22Rv1 (cell line): Measurements from ENCODE around the gene THTPA.

Experiments
- ZFX ChIP-seq: fragments of 450-650 bp; IDR thresholded peaks from 2 replicates; pipeline ENCODE4 v1.6.1; 2017; ENCODE audit warnings: antibody characterized with exemption, borderline replicate concordance
- TF ChIP-seq, protein P1 (sequence below): fragments of 450-650 bp; IDR thresholded peaks from 2 replicates; pipeline ENCODE4 v1.5.1; 2017; ENCODE audit warnings: mild to moderate bottlenecking

DNA sequence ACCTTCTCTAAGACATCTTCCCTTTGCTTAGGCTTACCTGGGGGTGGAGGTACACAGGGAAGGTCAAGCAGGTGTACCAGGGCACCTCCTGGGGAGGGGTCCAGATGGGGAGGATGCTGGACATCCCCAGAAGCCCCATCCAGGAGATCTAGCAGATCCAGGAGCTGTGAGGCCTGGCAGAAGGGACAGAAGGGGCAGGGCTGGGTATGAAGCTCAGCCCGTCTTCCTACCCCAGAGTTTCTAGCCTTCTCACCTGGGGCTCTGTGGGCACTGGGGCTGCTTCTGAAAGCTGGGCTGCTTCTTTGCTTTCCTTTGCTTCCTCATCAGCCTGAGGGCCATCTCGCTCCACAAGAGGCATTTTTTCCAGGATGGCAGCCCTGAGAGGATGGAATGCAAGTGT is 5.2 kb downstream of the THTPA start:
- TF ChIP-seq, protein P1, sequence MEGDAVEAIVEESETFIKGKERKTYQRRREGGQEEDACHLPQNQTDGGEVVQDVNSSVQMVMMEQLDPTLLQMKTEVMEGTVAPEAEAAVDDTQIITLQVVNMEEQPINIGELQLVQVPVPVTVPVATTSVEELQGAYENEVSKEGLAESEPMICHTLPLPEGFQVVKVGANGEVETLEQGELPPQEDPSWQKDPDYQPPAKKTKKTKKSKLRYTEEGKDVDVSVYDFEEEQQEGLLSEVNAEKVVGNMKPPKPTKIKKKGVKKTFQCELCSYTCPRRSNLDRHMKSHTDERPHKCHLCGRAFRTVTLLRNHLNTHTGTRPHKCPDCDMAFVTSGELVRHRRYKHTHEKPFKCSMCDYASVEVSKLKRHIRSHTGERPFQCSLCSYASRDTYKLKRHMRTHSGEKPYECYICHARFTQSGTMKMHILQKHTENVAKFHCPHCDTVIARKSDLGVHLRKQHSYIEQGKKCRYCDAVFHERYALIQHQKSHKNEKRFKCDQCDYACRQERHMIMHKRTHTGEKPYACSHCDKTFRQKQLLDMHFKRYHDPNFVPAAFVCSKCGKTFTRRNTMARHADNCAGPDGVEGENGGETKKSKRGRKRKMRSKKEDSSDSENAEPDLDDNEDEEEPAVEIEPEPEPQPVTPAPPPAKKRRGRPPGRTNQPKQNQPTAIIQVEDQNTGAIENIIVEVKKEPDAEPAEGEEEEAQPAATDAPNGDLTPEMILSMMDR: no peak
- TF ChIP-seq ZFX: no peak
